ENCODE data around the gene KLHL35.
A peak's percentile ranks its signal among the peaks of the same experiment; 100 is the strongest.

Gene KLHL35

GRCh38 chr11:75431533-75432525 lies 1.2 kb downstream of the KLHL35 start:
- peak overlapping the region; percentile 24 for H3K9ac ChIP-seq (ENCODE audit: insufficient read length, low read depth)
- H3K4me3 ChIP-seq (ENCODE audit: insufficient read length, low read depth), result no peak overlapping the region
- TF ChIP-seq YY1 (IDR thresholded peaks at IDR 0.05; ENCODE audit: insufficient read depth, insufficient read length), result no peak
- TF ChIP-seq ZNF274 (IDR thresholded peaks at IDR 0.05; ENCODE audit: low read depth, low read length), result no peak
- no peak for TF ChIP-seq SUZ12 (IDR thresholded peaks at IDR 0.05; ENCODE audit: extremely low read depth, insufficient read depth, insufficient read length)
- DNase-seq (ENCODE audit: low read depth, low spot score), result no peak
- H3K36me3 ChIP-seq (ENCODE audit: insufficient read depth, insufficient read length, low read length), result peaks cover 24% of the 10 kb centered on the region
- H3K9me3 ChIP-seq (ENCODE audit: insufficient read depth, low read length), result peaks cover 17% of the 10 kb centered on the region
- peaks cover 16% of the 10 kb centered on the region for H3K4me1 ChIP-seq (ENCODE audit: insufficient read depth, insufficient read length)
- peaks cover 47% of the 10 kb centered on the region for H3K27me3 ChIP-seq (ENCODE audit: insufficient read depth, insufficient read length)

GRCh38 chr11:75430714-75431532 lies 2.1 kb downstream of the KLHL35 start:
- Histone ChIP-seq H3K4me1 (ENCODE audit: insufficient read depth, insufficient read length) (peaks cover 16% of the 10 kb centered on the region), H3K4me3 (ENCODE audit: insufficient read length, low read depth) (peak overlapping the region; percentile 54), H3K36me3 (ENCODE audit: insufficient read depth, insufficient read length, low read length) (peaks cover 15% of the 10 kb centered on the region), H3K9ac (ENCODE audit: insufficient read length, low read depth) (peak overlapping the region; percentile 64), H3K9me3 (ENCODE audit: insufficient read depth, low read length) (peaks cover 17% of the 10 kb centered on the region), H3K27me3 (ENCODE audit: insufficient read depth, insufficient read length) (peaks cover 47% of the 10 kb centered on the region)
- no peak for DNase-seq (ENCODE audit: low read depth, low spot score)
- TF ChIP-seq ZNF274 (IDR thresholded peaks at IDR 0.05; ENCODE audit: low read depth, low read length) (no peak), SUZ12 (IDR thresholded peaks at IDR 0.05; ENCODE audit: extremely low read depth, insufficient read depth, insufficient read length) (peak; percentile 47)

- Histone ChIP-seq H3K9ac (ENCODE audit: insufficient read length, low read depth) (peak overlapping the region; percentile 64), H3K36me3 (ENCODE audit: insufficient read depth, insufficient read length, low read length) (peaks cover 13% of the 10 kb centered on the region), H3K4me1 (ENCODE audit: insufficient read depth, insufficient read length) (peaks cover 16% of the 10 kb centered on the region), H3K4me3 (ENCODE audit: insufficient read length, low read depth) (peak overlapping the region; percentile 54), H3K27me3 (ENCODE audit: insufficient read depth, insufficient read length) (peaks cover 47% of the 10 kb centered on the region), H3K9me3 (ENCODE audit: insufficient read depth, low read length) (peaks cover 17% of the 10 kb centered on the region)
- no peak for DNase-seq (ENCODE audit: low read depth, low spot score)
- TF ChIP-seq SUZ12 (IDR thresholded peaks at IDR 0.05; ENCODE audit: extremely low read depth, insufficient read depth, insufficient read length), result peak; percentile 75
- no peak for TF ChIP-seq ZNF274 (IDR thresholded peaks at IDR 0.05; ENCODE audit: low read depth, low read length)
These were observed 2.9 kb downstream of the KLHL35 start for GRCh38 chr11:75429902-75430713.

- H3K9ac ChIP-seq (ENCODE audit: insufficient read length, low read depth), result peak overlapping the region; percentile 64
- no peak overlapping the region for H3K4me3 ChIP-seq (ENCODE audit: insufficient read length, low read depth)
- peaks cover 17% of the 10 kb centered on the region for H3K9me3 ChIP-seq (ENCODE audit: insufficient read depth, low read length)
- peaks cover 8% of the 10 kb centered on the region for H3K36me3 ChIP-seq (ENCODE audit: insufficient read depth, insufficient read length, low read length)
- peaks cover 16% of the 10 kb centered on the region for H3K4me1 ChIP-seq (ENCODE audit: insufficient read depth, insufficient read length)
- TF ChIP-seq SUZ12 (IDR thresholded peaks at IDR 0.05; ENCODE audit: extremely low read depth, insufficient read depth, insufficient read length) (no peak), YY1 (IDR thresholded peaks at IDR 0.05; ENCODE audit: insufficient read depth, insufficient read length) (no peak)
- DNase-seq (ENCODE audit: low read depth, low spot score), result no peak
- peaks cover 47% of the 10 kb centered on the region for H3K27me3 ChIP-seq (ENCODE audit: insufficient read depth, insufficient read length)
These were observed 3.4 kb downstream of the KLHL35 start for GRCh38 chr11:75429641-75429901.

- Histone ChIP-seq H3K4me1 (ENCODE audit: insufficient read depth, insufficient read length) (peaks cover 16% of the 10 kb centered on the region), H3K9me3 (ENCODE audit: insufficient read depth, low read length) (peaks cover 17% of the 10 kb centered on the region), H3K4me3 (ENCODE audit: insufficient read length, low read depth) (no peak overlapping the region), H3K36me3 (ENCODE audit: insufficient read depth, insufficient read length, low read length) (peaks cover 4% of the 10 kb centered on the region), H3K9ac (ENCODE audit: insufficient read length, low read depth) (no peak overlapping the region), H3K27me3 (ENCODE audit: insufficient read depth, insufficient read length) (peaks cover 47% of the 10 kb centered on the region)
- no peak for DNase-seq (ENCODE audit: low read depth, low spot score)
- TF ChIP-seq YY1 (IDR thresholded peaks at IDR 0.05; ENCODE audit: insufficient read depth, insufficient read length), result no peak
- TF ChIP-seq ZNF274 (IDR thresholded peaks at IDR 0.05; ENCODE audit: low read depth, low read length), result no peak
- no peak for TF ChIP-seq SUZ12 (IDR thresholded peaks at IDR 0.05; ENCODE audit: extremely low read depth, insufficient read depth, insufficient read length)
These were observed 3.9 kb downstream of the KLHL35 start for GRCh38 chr11:75428989-75429640.

GRCh38 chr11:75428281-75428724 lies 4.7 kb downstream of the KLHL35 start:
- Histone ChIP-seq H3K27me3 (ENCODE audit: insufficient read depth, insufficient read length) (peaks cover 47% of the 10 kb centered on the region), H3K36me3 (ENCODE audit: insufficient read depth, insufficient read length, low read length) (peaks cover 4% of the 10 kb centered on the region), H3K4me1 (ENCODE audit: insufficient read depth, insufficient read length) (peaks cover 14% of the 10 kb centered on the region), H3K9me3 (ENCODE audit: insufficient read depth, low read length) (peaks cover 17% of the 10 kb centered on the region), H3K4me3 (ENCODE audit: insufficient read length, low read depth) (no peak overlapping the region), H3K9ac (ENCODE audit: insufficient read length, low read depth) (no peak overlapping the region)
- TF ChIP-seq YY1 (IDR thresholded peaks at IDR 0.05; ENCODE audit: insufficient read depth, insufficient read length), result no peak
- no peak for TF ChIP-seq SUZ12 (IDR thresholded peaks at IDR 0.05; ENCODE audit: extremely low read depth, insufficient read depth, insufficient read length)
- TF ChIP-seq ZNF274 (IDR thresholded peaks at IDR 0.05; ENCODE audit: low read depth, low read length), result no peak
- DNase-seq (ENCODE audit: low read depth, low spot score), result no peak

All from NT2/D1 (cell line).